HG02970 (cell line): Measurements from ENCODE around the gene FOXS1.
"Not testable (repeated sequence)": the region's sequence is repeated elsewhere in the genome, so short reads cannot be mapped to it uniquely, and the experiment has no call there.

Experiments used
- ATAC-seq: cut with Tn5 transposase; IDR thresholded peaks from one replicate; pipeline ENCODE4 v1.9.1; 2021; ENCODE audit warnings: mild to moderate bottlenecking, moderate library complexity, moderate number of reproducible peaks; ENCODE audit not compliant: unreplicated experiment, low FRiP score

FOXS1 gene

DNA sequence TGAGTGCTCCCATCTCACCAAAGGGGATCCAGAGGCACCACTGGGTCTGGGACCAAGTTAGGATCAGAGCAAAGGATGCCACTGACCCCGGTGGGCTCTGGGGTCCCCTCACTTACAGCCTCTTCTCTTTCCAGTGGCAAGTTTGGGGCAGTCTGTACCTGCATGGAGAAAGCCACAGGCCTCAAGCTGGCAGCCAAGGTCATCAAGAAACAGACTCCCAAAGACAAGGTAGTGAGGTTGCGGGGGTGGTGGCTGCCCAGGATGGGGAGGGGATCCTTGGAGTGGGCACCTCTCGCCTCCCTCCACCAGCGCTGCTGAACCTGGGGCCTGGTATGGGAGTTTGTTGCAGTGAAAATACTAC is 21.3 kb downstream of the FOXS1 start:
- no peak for ATAC-seq

- no peak for ATAC-seq
These were observed 21.9 kb downstream of the FOXS1 start for GRCh38 chr20:31823360-31824124.

- ATAC-seq = no peak
These were observed 22.7 kb downstream of the FOXS1 start for GRCh38 chr20:31822421-31823330.

DNA sequence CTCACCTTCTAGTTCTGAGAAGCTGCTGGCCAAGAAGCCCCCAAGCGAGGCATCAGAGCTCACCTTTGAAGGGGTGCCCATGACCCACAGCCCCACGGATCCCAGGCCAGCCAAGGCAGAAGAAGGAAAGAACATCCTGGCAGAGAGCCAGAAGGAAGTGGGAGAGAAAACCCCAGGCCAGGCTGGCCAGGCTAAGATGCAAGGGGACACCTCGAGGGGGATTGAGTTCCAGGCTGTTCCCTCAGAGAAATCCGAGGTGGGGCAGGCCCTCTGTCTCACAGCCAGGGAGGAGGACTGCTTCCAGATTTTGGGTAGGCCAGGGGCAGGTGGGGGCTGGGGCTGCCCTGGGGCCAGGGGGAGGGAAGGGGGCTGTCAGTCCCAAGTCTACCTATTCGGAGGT is 24.0 kb downstream of the FOXS1 start:
- ATAC-seq = no peak

DNA sequence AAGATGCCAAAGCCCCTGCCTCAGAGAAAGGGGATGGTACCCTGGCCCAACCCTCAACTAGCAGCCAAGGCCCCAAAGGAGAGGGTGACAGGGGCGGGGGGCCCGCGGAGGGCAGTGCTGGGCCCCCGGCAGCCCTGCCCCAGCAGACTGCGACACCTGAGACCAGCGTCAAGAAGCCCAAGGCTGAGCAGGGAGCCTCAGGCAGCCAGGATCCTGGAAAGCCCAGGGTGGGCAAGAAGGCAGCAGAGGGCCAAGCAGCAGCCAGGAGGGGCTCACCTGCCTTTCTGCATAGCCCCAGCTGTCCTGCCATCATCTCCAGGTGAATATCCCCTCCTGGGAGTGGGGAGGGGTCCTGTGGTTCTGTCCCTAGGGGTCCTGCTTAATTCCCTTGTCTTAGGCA is 25.2 kb downstream of the FOXS1 start:
- ATAC-seq = no peak

GRCh38 chr20:31819083-31819784 is 26.2 kb downstream of the FOXS1 start, which contains the start of gene MYLK2:
Gene MYLK2, plus strand, starts transcription at chr20:31819356. Its CDS starts 225 bp downstream, at chr20:31819581.
- no peak for ATAC-seq

- no peak for ATAC-seq
These were observed 27.0 kb downstream of the FOXS1 start for GRCh38 chr20:31818376-31818908.

GRCh38 chr20:31817461-31817860 is 27.9 kb downstream of the FOXS1 start:
- ATAC-seq = no peak

DNA sequence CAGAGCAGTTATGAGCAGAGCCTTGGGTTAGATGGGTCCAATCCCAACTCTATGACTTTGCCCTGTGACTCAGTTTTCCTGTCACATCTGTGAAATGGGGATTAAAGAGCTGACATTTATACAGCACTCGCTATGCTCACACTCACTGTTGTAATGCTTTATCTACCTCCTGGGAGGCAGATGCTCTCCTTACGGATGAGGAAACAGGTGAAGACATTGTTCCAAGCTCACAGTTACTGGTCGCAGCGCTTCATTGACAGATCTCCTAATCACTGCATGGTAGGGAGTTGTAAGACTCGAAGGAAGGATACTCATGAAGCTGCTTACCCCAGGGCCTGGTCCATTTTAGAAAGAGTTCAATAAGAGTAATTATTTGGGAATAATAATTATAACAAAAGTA is 29.2 kb downstream of the FOXS1 start:
- ATAC-seq = no peak

GRCh38 chr20:31815408-31816188 is 29.8 kb downstream of the FOXS1 start:
- ATAC-seq = no peak

- ATAC-seq = not testable (repeated sequence)
These were observed 31.3 kb downstream of the FOXS1 start for GRCh38 chr20:31814142-31814541.

GRCh38 chr20:31813611-31814010 is 31.8 kb downstream of the FOXS1 start:
- no peak for ATAC-seq

DNA sequence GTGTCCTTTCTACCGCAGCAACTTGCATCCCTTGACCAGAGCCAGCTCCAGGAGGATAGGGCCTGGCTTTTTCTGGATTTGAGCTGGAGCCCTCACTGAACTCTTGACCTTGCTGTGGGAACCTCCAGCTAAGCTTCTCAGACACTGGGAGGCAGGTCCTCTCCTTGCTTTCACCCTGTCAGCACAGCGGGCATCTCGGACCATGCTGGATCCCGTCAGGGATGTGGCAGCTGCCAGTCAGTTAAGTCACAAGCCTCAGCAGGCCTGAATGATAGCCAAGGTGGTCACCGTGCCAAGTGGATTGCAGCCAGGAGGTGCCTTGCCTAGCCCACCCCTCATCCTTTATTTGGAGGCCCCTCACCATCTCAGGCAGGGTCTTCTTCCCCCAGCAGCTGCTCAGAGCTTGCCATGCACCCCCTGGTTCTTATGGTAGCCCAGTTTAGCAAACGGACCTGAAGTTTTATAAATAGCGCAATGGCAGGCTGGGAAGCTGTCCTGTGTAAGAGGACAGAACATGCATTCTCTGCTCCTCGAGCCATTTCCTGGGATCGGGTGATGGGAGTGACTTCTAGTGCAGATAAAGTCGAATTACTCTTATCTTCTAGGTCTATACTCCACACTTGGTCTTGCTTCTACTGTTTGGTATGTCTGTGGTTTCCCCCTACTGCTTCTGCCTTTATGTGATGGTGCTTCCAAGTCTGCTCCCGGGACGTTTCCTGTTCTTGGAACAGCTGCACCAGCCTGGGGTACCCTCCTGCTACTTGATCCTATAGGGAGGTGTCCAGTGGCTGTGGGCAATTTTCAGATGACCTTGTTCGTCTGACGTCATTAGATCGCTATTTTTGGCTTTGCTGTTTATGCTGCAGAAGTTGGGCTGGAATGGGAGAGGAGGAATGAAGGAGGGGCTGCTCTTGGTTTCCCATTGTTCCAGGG is 33.3 kb downstream of the FOXS1 start:
- no peak for ATAC-seq

GRCh38 chr20:31811198-31811597 is 34.2 kb downstream of the FOXS1 start:
- no peak for ATAC-seq

GRCh38 chr20:31809661-31810060 is 35.7 kb downstream of the FOXS1 start:
- ATAC-seq = no peak

DNA sequence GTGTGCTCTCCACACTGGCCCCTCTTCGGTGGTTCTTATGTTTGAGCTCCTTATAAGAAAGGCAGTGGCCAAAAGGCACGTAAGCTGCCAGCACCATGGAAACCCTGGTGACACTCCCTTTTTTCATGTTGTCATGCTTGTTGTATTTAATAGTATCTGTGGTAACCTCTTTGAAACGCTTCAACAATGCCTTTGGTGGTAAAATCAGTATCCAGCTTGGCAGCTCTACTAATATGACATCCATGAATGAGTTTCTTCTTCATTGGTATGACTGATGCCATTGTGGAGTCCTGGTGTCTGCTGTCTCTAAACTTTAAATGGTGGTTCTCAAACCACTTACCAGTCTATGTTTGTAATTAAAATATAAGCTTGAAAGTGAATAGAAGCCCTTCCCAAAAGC is 36.9 kb downstream of the FOXS1 start:
- no peak for ATAC-seq

- no peak for ATAC-seq
These were observed 38.6 kb downstream of the FOXS1 start for GRCh38 chr20:31806564-31807355.
